ENCODE measurements around the gene SLC6A6.

The SLC6A6 gene

DNA sequence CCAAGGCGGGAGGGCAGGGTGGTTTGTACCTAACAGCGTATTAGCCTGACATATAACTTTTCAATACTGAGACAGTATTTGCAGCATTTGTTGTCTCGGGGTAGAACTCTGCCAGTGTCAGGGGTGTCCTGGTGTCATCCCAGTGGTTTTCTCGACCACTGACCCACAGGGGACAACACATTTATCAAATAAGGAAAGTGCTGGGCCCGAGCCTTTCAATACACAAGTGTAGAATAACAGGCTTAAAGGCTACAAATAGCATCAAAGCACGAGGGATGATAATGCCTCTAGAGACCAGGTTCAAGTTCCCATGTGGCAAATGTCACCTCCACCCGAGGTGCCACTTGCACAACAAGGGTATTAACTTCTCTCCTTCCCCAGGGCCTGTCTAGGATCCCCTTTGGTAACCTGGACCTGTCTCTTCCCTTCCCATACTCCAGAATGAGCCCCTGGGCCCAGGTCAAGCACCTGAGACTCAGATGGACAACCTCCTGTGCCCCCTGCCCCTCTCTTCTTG is 9.5 kb upstream of the SLC6A6 start:
- Histone ChIP-seq H3K36me3 (ENCODE audit: control insufficient read depth, insufficient read depth, low read length) (no peaks in the 10 kb centered on the region), H3K4me3 (ENCODE audit: low read depth, low read length) (no peak overlapping the region), H3K9me3 (ENCODE audit: control insufficient read depth, insufficient read depth, low read length) (no peaks in the 10 kb centered on the region), H3K4me1 (ENCODE audit: control insufficient read depth, insufficient read depth, low read length) (no peaks in the 10 kb centered on the region), H3K9ac (ENCODE audit: low read depth, low read length) (no peak overlapping the region), H3K27me3 (ENCODE audit: control insufficient read depth, insufficient read depth, low read length) (no peaks in the 10 kb centered on the region)

DNA sequence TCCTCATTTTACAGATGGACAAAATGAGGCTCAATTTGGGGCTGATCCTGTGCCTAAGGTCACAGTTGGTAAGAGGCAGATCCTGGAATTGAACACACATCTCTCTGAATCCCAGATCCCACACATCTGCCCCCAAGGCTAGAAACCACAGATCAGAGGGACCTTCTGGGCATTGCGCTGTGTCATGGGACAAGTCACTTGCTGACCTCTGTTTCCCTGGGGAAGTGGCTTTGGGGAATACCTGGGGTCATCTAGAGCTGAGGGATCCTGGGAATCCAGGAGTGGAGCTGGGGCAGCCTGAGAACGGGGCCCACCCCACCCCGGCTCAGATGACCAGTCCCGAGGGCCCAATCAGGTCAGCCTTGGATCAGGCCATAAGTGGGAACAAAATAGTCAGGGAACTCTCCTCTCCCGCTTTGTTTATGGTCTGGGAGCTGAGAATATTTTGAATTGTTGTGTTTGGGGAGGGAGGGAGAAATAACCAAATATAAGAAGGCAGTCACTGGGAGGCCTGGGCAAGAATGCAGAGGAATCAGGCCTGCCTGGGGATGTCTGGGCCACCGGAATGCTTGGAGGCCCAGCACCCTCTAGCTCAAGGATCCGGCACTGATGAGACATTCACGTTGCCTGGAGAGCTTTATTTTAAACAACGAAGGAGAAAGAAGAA is 8.8 kb upstream of the SLC6A6 start:
- no peaks in the 10 kb centered on the region for H3K9me3 ChIP-seq (ENCODE audit: control insufficient read depth, insufficient read depth, low read length)
- no peak overlapping the region for H3K4me3 ChIP-seq (ENCODE audit: low read depth, low read length)
- no peaks in the 10 kb centered on the region for H3K27me3 ChIP-seq (ENCODE audit: control insufficient read depth, insufficient read depth, low read length)
- no peaks in the 10 kb centered on the region for H3K36me3 ChIP-seq (ENCODE audit: control insufficient read depth, insufficient read depth, low read length)
- no peaks in the 10 kb centered on the region for H3K4me1 ChIP-seq (ENCODE audit: control insufficient read depth, insufficient read depth, low read length)
- no peak overlapping the region for H3K9ac ChIP-seq (ENCODE audit: low read depth, low read length)

GRCh38 chr3:14396031-14396692 is 6.2 kb upstream of the SLC6A6 start:
- Histone ChIP-seq H3K9ac (ENCODE audit: low read depth, low read length) (no peak overlapping the region), H3K36me3 (ENCODE audit: control insufficient read depth, insufficient read depth, low read length) (no peaks in the 10 kb centered on the region), H3K27me3 (ENCODE audit: control insufficient read depth, insufficient read depth, low read length) (no peaks in the 10 kb centered on the region), H3K4me3 (ENCODE audit: low read depth, low read length) (no peak overlapping the region), H3K4me1 (ENCODE audit: control insufficient read depth, insufficient read depth, low read length) (no peaks in the 10 kb centered on the region), H3K9me3 (ENCODE audit: control insufficient read depth, insufficient read depth, low read length) (no peaks in the 10 kb centered on the region)

DNA sequence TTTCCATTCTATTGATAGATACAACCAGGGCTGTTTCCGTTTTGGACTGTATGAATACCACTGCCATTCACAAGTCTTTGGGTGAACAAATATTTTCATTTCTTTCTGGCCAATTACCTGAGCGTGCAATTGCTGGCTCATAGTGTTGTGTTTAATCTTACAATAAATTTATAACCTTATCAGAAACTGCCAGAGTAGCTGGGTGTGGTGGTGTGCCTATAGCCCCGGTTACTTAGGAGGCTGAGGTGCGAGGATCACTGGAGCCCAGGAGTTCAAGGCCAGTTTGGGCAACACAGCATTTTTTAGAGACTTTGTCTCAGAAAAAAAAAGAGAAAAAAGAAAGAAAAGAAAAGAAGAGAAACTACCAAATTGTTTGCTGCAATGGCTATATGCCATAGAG is 5.4 kb upstream of the SLC6A6 start:
- Histone ChIP-seq H3K4me3 (ENCODE audit: low read depth, low read length) (no peak overlapping the region), H3K4me1 (ENCODE audit: control insufficient read depth, insufficient read depth, low read length) (peaks cover 4% of the 10 kb centered on the region), H3K9me3 (ENCODE audit: control insufficient read depth, insufficient read depth, low read length) (no peaks in the 10 kb centered on the region), H3K9ac (ENCODE audit: low read depth, low read length) (no peak overlapping the region), H3K27me3 (ENCODE audit: control insufficient read depth, insufficient read depth, low read length) (no peaks in the 10 kb centered on the region), H3K36me3 (ENCODE audit: control insufficient read depth, insufficient read depth, low read length) (no peaks in the 10 kb centered on the region)

DNA sequence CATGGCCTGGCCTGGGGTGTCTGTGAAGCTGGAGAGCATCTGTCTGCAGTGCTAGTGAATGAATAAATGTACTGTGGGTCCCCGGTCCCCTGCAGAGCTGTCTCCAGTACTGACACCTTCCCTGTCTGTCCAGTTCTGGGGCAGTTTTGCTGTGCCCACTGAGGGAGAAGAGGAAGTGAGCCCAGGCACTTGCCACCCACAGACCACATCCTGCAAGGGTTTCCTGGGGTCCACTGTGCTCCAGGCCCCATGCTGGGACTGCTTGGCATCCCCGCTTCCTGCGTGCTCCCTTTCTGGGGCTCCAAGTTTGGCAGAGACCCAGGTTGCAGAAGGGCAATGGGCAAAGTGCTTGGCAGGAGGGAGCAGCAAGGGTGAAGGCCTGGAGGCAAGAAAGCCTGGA is 4.9 kb upstream of the SLC6A6 start:
- no peaks in the 10 kb centered on the region for H3K9me3 ChIP-seq (ENCODE audit: control insufficient read depth, insufficient read depth, low read length)
- H3K9ac ChIP-seq (ENCODE audit: low read depth, low read length), result no peak overlapping the region
- H3K36me3 ChIP-seq (ENCODE audit: control insufficient read depth, insufficient read depth, low read length), result no peaks in the 10 kb centered on the region
- H3K27me3 ChIP-seq (ENCODE audit: control insufficient read depth, insufficient read depth, low read length), result no peaks in the 10 kb centered on the region
- peaks cover 4% of the 10 kb centered on the region for H3K4me1 ChIP-seq (ENCODE audit: control insufficient read depth, insufficient read depth, low read length)
- no peak overlapping the region for H3K4me3 ChIP-seq (ENCODE audit: low read depth, low read length)

- H3K4me1 ChIP-seq (ENCODE audit: control insufficient read depth, insufficient read depth, low read length), result peaks cover 4% of the 10 kb centered on the region
- H3K9me3 ChIP-seq (ENCODE audit: control insufficient read depth, insufficient read depth, low read length), result no peaks in the 10 kb centered on the region
- H3K4me3 ChIP-seq (ENCODE audit: low read depth, low read length), result no peak overlapping the region
- H3K27me3 ChIP-seq (ENCODE audit: control insufficient read depth, insufficient read depth, low read length), result no peaks in the 10 kb centered on the region
- H3K9ac ChIP-seq (ENCODE audit: low read depth, low read length), result no peak overlapping the region
- H3K36me3 ChIP-seq (ENCODE audit: control insufficient read depth, insufficient read depth, low read length), result no peaks in the 10 kb centered on the region
Observed at GRCh38 chr3:14397940-14398796, 4.2 kb upstream of the SLC6A6 start.

DNA sequence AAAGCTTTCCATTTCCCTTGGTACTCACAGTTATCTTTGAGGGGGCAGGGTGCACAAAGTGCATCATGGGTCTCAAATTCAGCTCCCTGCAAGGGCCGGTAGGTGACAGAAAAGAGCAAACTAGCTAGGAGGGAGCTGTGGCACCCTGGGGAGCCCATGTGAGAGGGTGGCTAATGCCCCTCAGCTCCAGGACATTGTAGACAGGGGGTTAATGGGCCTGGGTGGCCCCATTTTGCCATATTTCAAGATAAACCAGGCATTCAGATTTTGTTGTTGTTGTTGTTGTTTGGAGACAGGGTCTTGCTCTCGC is 3.7 kb upstream of the SLC6A6 start:
- Histone ChIP-seq H3K27me3 (ENCODE audit: control insufficient read depth, insufficient read depth, low read length) (no peaks in the 10 kb centered on the region), H3K9me3 (ENCODE audit: control insufficient read depth, insufficient read depth, low read length) (no peaks in the 10 kb centered on the region), H3K4me1 (ENCODE audit: control insufficient read depth, insufficient read depth, low read length) (peaks cover 4% of the 10 kb centered on the region), H3K9ac (ENCODE audit: low read depth, low read length) (no peak overlapping the region), H3K36me3 (ENCODE audit: control insufficient read depth, insufficient read depth, low read length) (no peaks in the 10 kb centered on the region), H3K4me3 (ENCODE audit: low read depth, low read length) (no peak overlapping the region)

- H3K4me3 ChIP-seq (ENCODE audit: low read depth, low read length), result peak overlapping the region; percentile 100
- no peaks in the 10 kb centered on the region for H3K36me3 ChIP-seq (ENCODE audit: control insufficient read depth, insufficient read depth, low read length)
- H3K9ac ChIP-seq (ENCODE audit: low read depth, low read length), result peak overlapping the region; percentile 60
- peaks cover 15% of the 10 kb centered on the region for H3K4me1 ChIP-seq (ENCODE audit: control insufficient read depth, insufficient read depth, low read length)
- no peaks in the 10 kb centered on the region for H3K9me3 ChIP-seq (ENCODE audit: control insufficient read depth, insufficient read depth, low read length)
- no peaks in the 10 kb centered on the region for H3K27me3 ChIP-seq (ENCODE audit: control insufficient read depth, insufficient read depth, low read length)
Observed at GRCh38 chr3:14401692-14402303, 608 bp upstream of the SLC6A6 start.

- Histone ChIP-seq H3K27me3 (ENCODE audit: control insufficient read depth, insufficient read depth, low read length) (no peaks in the 10 kb centered on the region), H3K9me3 (ENCODE audit: control insufficient read depth, insufficient read depth, low read length) (no peaks in the 10 kb centered on the region), H3K4me3 (ENCODE audit: low read depth, low read length) (peak overlapping the region; percentile 100), H3K4me1 (ENCODE audit: control insufficient read depth, insufficient read depth, low read length) (peaks cover 15% of the 10 kb centered on the region), H3K9ac (ENCODE audit: low read depth, low read length) (peak overlapping the region; percentile 90), H3K36me3 (ENCODE audit: control insufficient read depth, insufficient read depth, low read length) (no peaks in the 10 kb centered on the region)
Observed at GRCh38 chr3:14403619-14404155, 1.3 kb downstream of the SLC6A6 start.

DNA sequence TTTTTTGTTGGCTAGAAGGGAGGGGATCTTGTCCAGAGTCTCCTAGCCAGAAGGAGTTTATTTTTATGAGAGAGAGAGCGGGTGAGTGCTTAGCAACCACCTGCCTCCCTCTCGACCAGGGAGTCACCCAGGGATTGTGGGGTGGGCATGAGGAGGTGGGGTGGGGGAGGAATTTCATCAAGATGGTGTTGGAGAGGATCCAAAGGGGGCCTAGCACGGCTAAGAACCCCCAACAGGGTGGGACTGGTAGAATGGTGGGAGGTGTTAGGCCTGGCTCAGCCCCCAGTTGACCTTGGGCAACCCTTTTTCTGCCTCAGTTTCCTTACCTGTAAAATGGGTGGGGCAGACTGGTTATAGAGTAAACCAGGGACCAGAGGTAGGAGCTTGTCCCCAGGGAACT is 1.8 kb downstream of the SLC6A6 start:
- H3K36me3 ChIP-seq (ENCODE audit: control insufficient read depth, insufficient read depth, low read length), result no peaks in the 10 kb centered on the region
- no peak overlapping the region for H3K9ac ChIP-seq (ENCODE audit: low read depth, low read length)
- no peaks in the 10 kb centered on the region for H3K27me3 ChIP-seq (ENCODE audit: control insufficient read depth, insufficient read depth, low read length)
- peak overlapping the region; percentile 100 for H3K4me3 ChIP-seq (ENCODE audit: low read depth, low read length)
- no peaks in the 10 kb centered on the region for H3K9me3 ChIP-seq (ENCODE audit: control insufficient read depth, insufficient read depth, low read length)
- peaks cover 15% of the 10 kb centered on the region for H3K4me1 ChIP-seq (ENCODE audit: control insufficient read depth, insufficient read depth, low read length)

GRCh38 chr3:14404631-14405359 is 2.4 kb downstream of the SLC6A6 start:
- H3K4me3 ChIP-seq (ENCODE audit: low read depth, low read length), result peak overlapping the region; percentile 100
- H3K36me3 ChIP-seq (ENCODE audit: control insufficient read depth, insufficient read depth, low read length), result peaks cover 3% of the 10 kb centered on the region
- peaks cover 15% of the 10 kb centered on the region for H3K4me1 ChIP-seq (ENCODE audit: control insufficient read depth, insufficient read depth, low read length)
- H3K9me3 ChIP-seq (ENCODE audit: control insufficient read depth, insufficient read depth, low read length), result no peaks in the 10 kb centered on the region
- no peaks in the 10 kb centered on the region for H3K27me3 ChIP-seq (ENCODE audit: control insufficient read depth, insufficient read depth, low read length)
- no peak overlapping the region for H3K9ac ChIP-seq (ENCODE audit: low read depth, low read length)

All from iPS-15b (cell line).